GM15510 (cell line): ENCODE data around the gene DNAH7.

Experiments used
- POLR2A ChIP-seq: IDR thresholded peaks from 3 replicates; pipeline ENCODE4 v1.6.1; 2011; ENCODE audit warnings: borderline replicate concordance; ENCODE audit not compliant: insufficient read length; ENCODE audit errors: extremely low read depth

The DNAH7 gene

GRCh38 chr2:195864316-195864715 lies 204.3 kb downstream of the DNAH7 start:
- TF ChIP-seq POLR2A = no peak

GRCh38 chr2:195863564-195863963 lies 205.1 kb downstream of the DNAH7 start:
- TF ChIP-seq POLR2A = no peak

DNA sequence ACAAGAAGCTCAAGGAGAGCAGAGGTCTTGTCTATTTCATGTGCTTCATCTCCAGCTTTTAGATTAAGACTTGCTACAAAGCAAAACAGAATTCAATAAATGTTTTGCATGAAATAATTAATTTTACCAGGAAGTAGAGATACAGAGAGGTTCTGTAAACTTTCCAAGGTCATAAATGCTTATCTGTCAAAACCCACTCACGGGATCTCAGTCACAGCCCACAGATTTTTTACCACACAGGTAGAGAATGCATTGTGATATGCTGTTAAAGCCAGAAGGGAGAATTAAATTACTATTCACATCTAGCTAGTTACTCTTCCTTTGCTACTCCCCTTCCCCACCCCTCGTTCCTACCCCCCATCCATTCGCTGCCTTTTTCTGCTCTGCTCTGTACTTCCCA lies 205.5 kb downstream of the DNAH7 start:
- no peak for TF ChIP-seq POLR2A

DNA sequence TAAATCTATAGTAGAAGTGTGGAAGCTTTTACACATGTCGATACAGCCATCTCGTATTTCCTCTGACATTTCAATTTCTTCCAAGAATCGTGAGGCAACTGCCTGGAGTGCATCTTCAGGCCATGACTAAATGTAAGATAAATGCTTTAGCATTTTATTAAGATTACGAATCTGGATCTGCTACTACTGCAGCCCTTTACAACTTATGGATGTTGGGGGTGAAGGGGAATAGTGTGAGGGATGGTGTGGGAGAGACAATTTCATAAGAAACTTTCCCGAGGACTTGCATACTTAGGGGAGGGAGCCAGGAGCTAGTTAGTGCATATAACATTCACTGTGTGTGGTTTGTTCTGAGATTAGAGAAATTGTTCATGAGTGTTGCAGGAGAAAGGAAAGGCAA lies 206.8 kb downstream of the DNAH7 start:
- no peak for TF ChIP-seq POLR2A

DNA sequence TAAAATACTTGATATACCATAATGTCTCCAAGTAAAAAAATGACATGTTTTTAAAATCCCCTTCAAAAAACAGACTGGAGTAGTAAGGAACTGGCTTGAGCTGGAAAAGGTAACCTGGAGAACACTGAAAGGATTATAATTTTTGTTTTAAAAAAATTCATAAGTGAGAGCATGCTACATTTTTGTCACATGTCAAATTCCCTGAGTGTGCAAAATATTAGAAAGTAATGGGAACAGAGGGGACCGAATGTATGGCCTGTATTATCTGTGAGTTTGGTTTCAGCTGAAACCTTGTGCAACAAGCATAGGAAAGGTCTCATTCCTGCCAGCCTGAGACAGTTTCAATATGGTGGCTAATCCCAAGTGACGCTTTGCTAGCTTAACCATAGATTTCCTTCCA lies 209.1 kb downstream of the DNAH7 start:
- TF ChIP-seq POLR2A = no peak

- no peak for TF ChIP-seq POLR2A
Observed at GRCh38 chr2:195857132-195857531, 211.5 kb downstream of the DNAH7 start.

- TF ChIP-seq POLR2A = no peak
Observed at GRCh38 chr2:195850764-195851163, 217.9 kb downstream of the DNAH7 start.

DNA sequence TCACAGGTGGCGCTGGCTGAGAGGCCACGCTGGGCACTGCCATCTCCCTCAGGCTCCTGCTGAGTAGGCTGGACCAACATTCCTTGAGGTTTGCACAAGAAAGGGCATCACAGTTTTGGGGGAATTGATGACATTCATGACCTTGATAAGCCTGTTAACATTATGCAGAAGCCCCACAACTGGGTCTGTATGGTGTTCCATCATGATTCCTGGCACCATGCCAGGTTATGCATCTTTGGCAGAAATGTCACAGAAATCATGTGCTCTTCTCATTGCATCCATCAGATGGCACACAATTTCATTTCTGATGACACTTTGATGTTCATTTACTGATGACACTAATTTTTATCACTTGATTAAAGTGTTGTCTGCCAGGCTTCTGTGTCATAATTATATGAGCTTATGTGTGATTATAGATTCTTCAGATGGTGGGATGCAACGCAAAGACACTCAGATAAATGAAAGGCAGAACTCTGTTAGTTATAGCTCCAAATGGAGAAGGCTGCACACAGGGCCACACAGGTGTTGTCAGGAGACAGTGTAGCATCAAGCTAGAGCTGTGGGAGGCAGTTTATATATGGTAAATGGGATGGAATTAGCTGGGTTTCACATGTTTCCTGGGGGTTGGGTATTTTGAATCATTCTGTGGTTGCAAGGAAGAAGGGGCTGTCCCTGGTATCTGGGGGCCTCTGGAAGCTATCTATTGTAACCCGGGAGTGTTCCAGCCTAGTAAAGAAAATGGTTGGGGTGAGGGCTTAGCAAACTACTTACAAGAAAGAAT lies 220.3 kb downstream of the DNAH7 start:
- TF ChIP-seq POLR2A = no peak

DNA sequence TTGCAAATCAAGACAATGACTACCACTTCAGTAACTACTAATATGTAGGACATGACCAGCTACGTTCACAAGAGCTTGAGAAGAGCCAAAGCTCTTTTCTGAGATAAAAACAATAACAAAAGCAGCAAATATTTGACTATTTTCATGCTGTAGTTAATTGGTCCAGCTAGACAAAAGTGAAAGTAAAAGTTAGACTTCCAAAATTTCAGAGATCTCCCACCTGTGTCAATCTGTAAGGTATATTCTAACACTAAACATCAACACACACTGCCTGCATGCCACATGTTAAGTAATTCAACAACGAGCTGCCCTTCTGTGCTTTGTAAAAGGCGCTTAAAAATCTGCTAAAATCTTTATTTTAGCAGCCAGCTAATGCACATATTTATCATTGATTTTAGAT lies 225.7 kb downstream of the DNAH7 start:
- no peak for TF ChIP-seq POLR2A

DNA sequence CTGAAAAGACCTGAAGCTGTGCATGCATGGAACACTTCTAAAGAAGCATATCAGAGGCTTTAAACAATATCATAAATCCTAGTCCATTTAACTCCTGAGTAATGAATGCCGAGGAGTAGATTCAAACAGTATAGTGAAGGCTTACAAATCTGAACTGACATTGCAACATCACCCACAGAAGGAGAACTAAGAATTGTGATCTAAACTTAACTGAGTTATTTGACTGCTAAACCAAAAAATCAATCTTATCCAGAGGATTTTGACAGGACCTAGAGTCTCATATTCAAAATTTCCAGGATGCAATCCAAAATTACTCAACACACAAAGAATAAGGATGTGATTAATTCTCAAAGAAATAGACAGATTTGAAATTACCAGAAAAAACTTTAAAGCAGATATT lies 230.6 kb downstream of the DNAH7 start:
- TF ChIP-seq POLR2A = no peak

GRCh38 chr2:195836002-195836401 lies 232.6 kb downstream of the DNAH7 start:
- TF ChIP-seq POLR2A = no peak

DNA sequence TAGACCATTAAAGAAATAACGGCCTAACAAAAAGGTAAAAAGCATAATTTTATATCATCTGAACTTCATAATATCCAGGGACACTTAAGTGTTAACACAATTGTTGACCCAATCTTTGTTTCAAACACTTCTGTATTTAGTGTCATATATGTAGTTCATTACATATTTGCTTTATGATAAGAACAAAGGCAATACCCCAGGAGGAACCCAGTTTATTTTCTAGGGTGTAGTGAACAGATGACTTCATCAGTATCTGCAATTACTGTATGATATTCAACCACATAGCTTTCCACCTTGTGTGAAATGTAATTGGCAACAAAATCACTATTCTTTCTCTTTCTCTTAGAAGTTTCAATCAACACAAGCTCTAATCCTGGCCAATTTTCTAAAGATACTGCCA lies 233.8 kb downstream of the DNAH7 start:
- no peak for TF ChIP-seq POLR2A

GRCh38 chr2:195830968-195831950 lies 237.4 kb downstream of the DNAH7 start:
- no peak for TF ChIP-seq POLR2A

DNA sequence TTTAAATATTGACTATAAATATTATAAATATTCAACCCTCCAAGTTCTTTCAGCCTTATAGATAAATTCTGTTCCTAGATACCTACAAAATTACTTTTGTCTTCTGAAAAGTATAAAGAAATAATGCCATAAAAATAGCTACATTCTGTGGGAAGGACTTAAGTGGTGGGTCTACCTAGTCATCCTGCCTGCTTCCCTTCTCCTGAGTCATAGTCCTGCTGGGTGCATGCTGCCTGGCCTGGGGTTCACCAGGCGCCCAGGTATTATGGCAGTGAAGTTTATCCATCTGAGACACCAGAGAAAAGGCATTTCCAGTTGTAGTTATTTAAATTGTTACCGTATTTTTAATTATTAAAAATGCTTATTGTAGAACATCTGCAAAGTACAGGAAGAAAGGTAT lies 244.2 kb downstream of the DNAH7 start:
- TF ChIP-seq POLR2A = no peak

- no peak for TF ChIP-seq POLR2A
Observed at GRCh38 chr2:195823206-195823605, 245.4 kb downstream of the DNAH7 start.

- TF ChIP-seq POLR2A = no peak
Observed at GRCh38 chr2:195821566-195821932, 247.1 kb downstream of the DNAH7 start.
